GM12874 (cell line): Measurements from ENCODE around the gene PCDH1.

Experiments
- CTCF ChIP-seq: IDR thresholded peaks from 2 replicates; pipeline ENCODE4 v1.5.1; 2011; ENCODE audit warnings: low read depth, mild to moderate bottlenecking, control low read depth, low read length, moderate library complexity; ENCODE audit not compliant: insufficient read depth

PCDH1 gene

GRCh38 chr5:141834331-141834730, 43.9 kb downstream of the PCDH1 start:
- TF ChIP-seq CTCF = no peak

- no peak for TF ChIP-seq CTCF
Observed at GRCh38 chr5:141832131-141832530, 46.1 kb downstream of the PCDH1 start.

GRCh38 chr5:141828162-141828561, 50.0 kb downstream of the PCDH1 start:
- no peak for TF ChIP-seq CTCF

- no peak for TF ChIP-seq CTCF
Observed at GRCh38 chr5:141826674-141827073, 51.5 kb downstream of the PCDH1 start.

- TF ChIP-seq CTCF = 0 out of 2 replicates have a peak, but pooled peaks have one; percentile 18
Observed at GRCh38 chr5:141825791-141826560, 52.2 kb downstream of the PCDH1 start.

GRCh38 chr5:141825241-141825671, 53.0 kb downstream of the PCDH1 start:
- no peak for TF ChIP-seq CTCF

- no peak for TF ChIP-seq CTCF
Observed at GRCh38 chr5:141824717-141825116, 53.5 kb downstream of the PCDH1 start.
